ENCODE results near the gene BCL2. TPM values are rescaled to one million over a fixed set of nuclear protein-coding genes. Genes with fewer than 3 reads are reported as not detected.

Gene BCL2
- total RNA-seq, 4 donors from 2014 or later = 14.3 to 34.8 (median 23.5) TPM

- in situ Hi-C loops (cut with MboI; ENCODE audit: low pct_ligation_motif_present in 1 of 4, low pct_unique_long_range_greater_than_20kb in 1 of 4, low sequenced_read_pairs in 3 of 4) = no loop called here
- DNase-seq = no peak
- Histone ChIP-seq H3K4me1 (peaks cover 4 to 33% (median 15%) of the 10 kb centered on the region in 4 donors), H3K27ac (peak overlapping the region; percentile 49 to 72 (median 64)), H3K27me3 (no peaks in the 10 kb centered on the region), H3K9me3 (no peaks in the 10 kb centered on the region), H3K4me3 (no peak overlapping the region), H3K36me3 (no peaks in the 10 kb centered on the region)
- TF ChIP-seq POLR2A (IDR thresholded peaks at IDR 0.05) = no peak
- TF ChIP-seq POLR2AphosphoS5 (IDR thresholded peaks at IDR 0.05) = no peak
- TF ChIP-seq CTCF (IDR thresholded peaks at IDR 0.05) = no peak
- no peak for TF ChIP-seq EP300 (IDR thresholded peaks at IDR 0.05; ENCODE audit: low read depth)
- intact Hi-C loops (cut with DNase I; ENCODE audit: low total_unique reads) = no loop called here
- 74 to 75% methylated on average over 2 to 14 of the region's 14 CpGs for WGBS, 2 donors (ENCODE audit: low coverage in 1 of 2)
These were observed 220.3 kb downstream of the BCL2 start for GRCh38 chr18:63099091-63099840.

GRCh38 chr18:63098018-63098981, 221.3 kb downstream of the BCL2 start:
- in situ Hi-C loops (cut with MboI; ENCODE audit: low pct_ligation_motif_present in 1 of 4, low pct_unique_long_range_greater_than_20kb in 1 of 4, low sequenced_read_pairs in 3 of 4) = no loop called here

GRCh38 chr18:63097178-63097577, 222.4 kb downstream of the BCL2 start:
- intact Hi-C loops (cut with DNase I; ENCODE audit: low total_unique reads) (no loop called here), in situ Hi-C loops (cut with MboI; ENCODE audit: low pct_ligation_motif_present in 1 of 4, low pct_unique_long_range_greater_than_20kb in 1 of 4, low sequenced_read_pairs in 3 of 4) (no loop called here)
- peak overlapping the region in 2 of 4 donors; percentile 35 to 43 for H3K27ac ChIP-seq
- no peaks in the 10 kb centered on the region for H3K27me3 ChIP-seq
- DNase-seq = no peak
- peak; percentile 32 for TF ChIP-seq EP300 (IDR thresholded peaks at IDR 0.05; ENCODE audit: low read depth)
- TF ChIP-seq POLR2AphosphoS5 (IDR thresholded peaks at IDR 0.05) = peak; percentile 73 to 89 (median 85)
- TF ChIP-seq CTCF (IDR thresholded peaks at IDR 0.05) = no peak
- TF ChIP-seq POLR2A (IDR thresholded peaks at IDR 0.05) = no peak
- H3K4me1 ChIP-seq = peaks cover 4 to 33% (median 15%) of the 10 kb centered on the region in 4 donors
- H3K4me3 ChIP-seq = no peak overlapping the region
- no peaks in the 10 kb centered on the region for H3K36me3 ChIP-seq
- WGBS, 2 donors (ENCODE audit: low coverage in 1 of 2) = 16 to 23% methylated on average over 9 to 10 of the region's 10 CpGs
- H3K9me3 ChIP-seq = no peaks in the 10 kb centered on the region

More at GRCh38 chr18:63098018-63098981, 221.3 kb downstream of the BCL2 start:
- Histone ChIP-seq H3K27me3 (no peaks in the 10 kb centered on the region), H3K9me3 (no peaks in the 10 kb centered on the region), H3K4me1 (peaks cover 4 to 33% (median 15%) of the 10 kb centered on the region in 4 donors), H3K36me3 (no peaks in the 10 kb centered on the region), H3K27ac (peak overlapping the region in 3 of 4 donors; percentile 58 to 72 (median 70)), H3K4me3 (no peak overlapping the region)
- no peak for TF ChIP-seq POLR2A (IDR thresholded peaks at IDR 0.05)
- no peak for TF ChIP-seq POLR2AphosphoS5 (IDR thresholded peaks at IDR 0.05)
- TF ChIP-seq CTCF (IDR thresholded peaks at IDR 0.05) = no peak
- no peak for TF ChIP-seq EP300 (IDR thresholded peaks at IDR 0.05; ENCODE audit: low read depth)
- DNase-seq = peak; percentile 30
- 66 to 100% methylated on average over 2 to 16 of the region's 16 CpGs for WGBS, 2 donors (ENCODE audit: low coverage in 1 of 2)
- intact Hi-C loops (cut with DNase I; ENCODE audit: low total_unique reads) = no loop called here

- TF ChIP-seq POLR2A (IDR thresholded peaks at IDR 0.05) = no peak
- TF ChIP-seq CTCF (IDR thresholded peaks at IDR 0.05) = no peak
- TF ChIP-seq EP300 (IDR thresholded peaks at IDR 0.05; ENCODE audit: low read depth) = no peak
- no peak for TF ChIP-seq POLR2AphosphoS5 (IDR thresholded peaks at IDR 0.05)
- intact Hi-C loops (cut with DNase I; ENCODE audit: low total_unique reads) = no loop called here
- H3K27ac ChIP-seq = peak overlapping the region in 2 of 4 donors; percentile 35 to 43
- H3K36me3 ChIP-seq = no peaks in the 10 kb centered on the region
- WGBS, 2 donors (ENCODE audit: low coverage in 1 of 2) = 57 to 79% methylated on average over 1 to 2 of the region's 2 CpGs
- H3K9me3 ChIP-seq = no peaks in the 10 kb centered on the region
- no peak overlapping the region for H3K4me3 ChIP-seq
- peaks cover 4 to 33% (median 15%) of the 10 kb centered on the region in 4 donors for H3K4me1 ChIP-seq
- in situ Hi-C loops (cut with MboI; ENCODE audit: low pct_ligation_motif_present in 1 of 4, low pct_unique_long_range_greater_than_20kb in 1 of 4, low sequenced_read_pairs in 3 of 4) = no loop called here
- no peaks in the 10 kb centered on the region for H3K27me3 ChIP-seq
- DNase-seq = no peak
These were observed 223.2 kb downstream of the BCL2 start for GRCh38 chr18:63096327-63096874.

Measured in transverse colon (tissue), 4 donors.